IMR-90 (cell line): ENCODE results near the gene GALM. TPM values are rescaled to one million over a fixed set of nuclear protein-coding genes. Genes with fewer than 3 reads are reported as not detected.

Source experiments
- ATAC-seq: fragments of 200-7000 bp; cut with Tn5 transposase; 2 replicates; pipeline ENCODE4 v1.9.1; 2020; ENCODE audit warnings: low read depth, mild to moderate bottlenecking, moderate library complexity
- BruUV-seq: library from RNA; stranded (reverse); fragments of 400-500 nt; replicated peaks from 2 replicates; lab custom pipeline; 2021; lab: Mats Ljungman, UMichigan
- CTCF ChIA-PET: fragments of 300-600 bp; formaldehyde crosslinking; extraction: SDS; loops from one replicate; lab custom pipeline; 2021; ENCODE audit warnings: antibody characterized with exemption; lab: Yijun Ruan, JAX
- POLR2A ChIA-PET: fragments of 300-600 bp; sonication (Branson Sonifier 250); formaldehyde crosslinking; loops from one replicate; lab custom pipeline; 2022; ENCODE audit warnings: antibody characterized with exemption; ENCODE audit not compliant: unreplicated experiment; lab: Charles Lee
- DNase-seq: peaks from one replicate; pipeline ENCODE4 v3.0.0; 2013
- H2AFZ ChIP-seq: replicated peaks from 2 replicates; pipeline ENCODE3; 2013; ENCODE audit warnings: low read length, mild to moderate bottlenecking; ENCODE audit not compliant: poor library complexity
- H2AK5ac ChIP-seq: 2 replicates; pipeline ENCODE4 v1.6.1; 2013; ENCODE audit warnings: low read depth, low read length, inconsistent platforms
- H2AK9ac ChIP-seq: replicated peaks from 2 replicates; pipeline ENCODE3; 2013; ENCODE audit warnings: mild to moderate bottlenecking, low read depth, low read length, moderate library complexity; ENCODE audit not compliant: poor library complexity
- H2BK120ac ChIP-seq: 2 replicates; pipeline ENCODE4 v1.6.1; 2013; ENCODE audit warnings: low read depth, low read length, inconsistent platforms
- H2BK15ac ChIP-seq: 3 replicates; pipeline ENCODE4 v1.6.1; 2013; ENCODE audit warnings: low read depth, low read length, inconsistent platforms
- H2BK20ac ChIP-seq: 2 replicates; pipeline ENCODE4 v1.6.1; 2013; ENCODE audit warnings: low read depth, mild to moderate bottlenecking, inconsistent platforms, low read length, moderate library complexity
- H2BK5ac ChIP-seq: 2 replicates; pipeline ENCODE4 v1.6.1; 2013; ENCODE audit warnings: mild to moderate bottlenecking, low read depth, low read length, inconsistent platforms; ENCODE audit not compliant: poor library complexity, severe bottlenecking
- H3K14ac ChIP-seq: replicated peaks from 2 replicates; pipeline ENCODE4 v1.6.1; 2013; ENCODE audit warnings: low read depth, low read length, inconsistent platforms
- H3K18ac ChIP-seq: 2 replicates; pipeline ENCODE4 v1.6.1; 2013; ENCODE audit warnings: low read depth, low read length, control low read depth
- H3K23ac ChIP-seq: 2 replicates; pipeline ENCODE4 v1.6.1; 2013; ENCODE audit warnings: low read depth, low read length, inconsistent platforms
- H3K27ac ChIP-seq: 2 replicates; pipeline ENCODE4 v1.5.1; 2013; ENCODE audit warnings: mild to moderate bottlenecking, control low read depth, low read length; ENCODE audit not compliant: insufficient read depth
- H3K27me3 ChIP-seq: 2 replicates; pipeline ENCODE4 v1.6.1; 2013; ENCODE audit warnings: low read length; ENCODE audit not compliant: control insufficient read depth, insufficient read depth
- H3K36me3 ChIP-seq: 2 replicates; pipeline ENCODE4 v1.6.1; 2013; ENCODE audit warnings: low read length, mixed read lengths; ENCODE audit not compliant: control insufficient read depth, insufficient read depth
- H3K4ac ChIP-seq: 2 replicates; pipeline ENCODE4 v1.6.1; 2013; ENCODE audit warnings: low read depth, low read length, inconsistent platforms
- H3K4me1 ChIP-seq: 2 replicates; pipeline ENCODE4 v1.6.1; 2013; ENCODE audit warnings: low read length, mixed read lengths; ENCODE audit not compliant: control insufficient read depth, insufficient read depth
- H3K4me2 ChIP-seq: 2 replicates; pipeline ENCODE4 v1.6.1; 2013; ENCODE audit warnings: low read depth, mild to moderate bottlenecking, control low read depth, low read length, moderate library complexity
- H3K4me3 ChIP-seq: 2 replicates; pipeline ENCODE4 v1.5.1; 2013; ENCODE audit warnings: low read depth, mild to moderate bottlenecking, control low read depth, low read length, moderate library complexity; ENCODE audit not compliant: insufficient read depth
- H3K56ac ChIP-seq: 2 replicates; pipeline ENCODE4 v1.6.1; 2013; ENCODE audit warnings: low read length, inconsistent platforms; ENCODE audit not compliant: insufficient read depth; ENCODE audit errors: extremely low read depth
- H3K79me1 ChIP-seq, 2 experiments: 2 replicates each; pipeline ENCODE4 v1.6.1; 2013; ENCODE audit warnings: low read length in 2 of 2, inconsistent platforms in 1 of 2, low read depth in 1 of 2
- H3K9ac ChIP-seq: 2 replicates; pipeline ENCODE4 v1.6.1; 2013; ENCODE audit warnings: low read depth, low read length, control low read depth
- H3K9me1 ChIP-seq: 2 replicates; pipeline ENCODE4 v1.6.1; 2013; ENCODE audit warnings: low read length, inconsistent platforms; ENCODE audit not compliant: insufficient read depth
- H3K9me3 ChIP-seq: 2 replicates; pipeline ENCODE4 v1.6.1; 2013; ENCODE audit warnings: low read length; ENCODE audit not compliant: control insufficient read depth, insufficient read depth
- H4K20me1 ChIP-seq: 2 replicates; pipeline ENCODE4 v1.6.1; 2013; ENCODE audit warnings: low read length, inconsistent platforms; ENCODE audit not compliant: insufficient read depth
- H4K5ac ChIP-seq: 2 replicates; pipeline ENCODE4 v1.6.1; 2013; ENCODE audit warnings: mild to moderate bottlenecking, low read depth, low read length, control low read depth
- H4K8ac ChIP-seq, 2 experiments: 2 replicates each; pipeline ENCODE4 v1.6.1; 2013; ENCODE audit warnings: low read depth in 2 of 2, low read length in 2 of 2, control low read depth in 1 of 2, inconsistent platforms in 1 of 2
- H4K91ac ChIP-seq: 2 replicates; pipeline ENCODE4 v1.6.1; 2013; ENCODE audit warnings: low read depth, low read length, inconsistent platforms; ENCODE audit not compliant: insufficient read depth
- BHLHE40 ChIP-seq: fragments of 150-350 bp; IDR thresholded peaks from 2 replicates; pipeline ENCODE4 v1.6.1; 2016; ENCODE audit warnings: mild to moderate bottlenecking, low read depth, low read length
- CEBPB ChIP-seq: IDR thresholded peaks from 2 replicates; pipeline ENCODE4 v1.6.1; 2012; ENCODE audit warnings: low read depth, low read length, improper control_type of control experiment
- CHD1 ChIP-seq: IDR thresholded peaks from 2 replicates; pipeline ENCODE4 v1.6.1; 2012; ENCODE audit warnings: low read depth, low read length, improper control_type of control experiment
- ELK1 ChIP-seq: fragments of 150-350 bp; IDR thresholded peaks from 2 replicates; pipeline ENCODE4 v1.6.1; 2016; ENCODE audit warnings: low read depth, mild to moderate bottlenecking, low read length, moderate library complexity, borderline replicate concordance
- FOS ChIP-seq: fragments of 150-350 bp; IDR thresholded peaks from 2 replicates; pipeline ENCODE4 v1.6.1; 2016; ENCODE audit warnings: low read depth, low read length
- MAFK ChIP-seq: IDR thresholded peaks from 2 replicates; pipeline ENCODE4 v1.6.1; 2012; ENCODE audit warnings: low read depth, low read length, improper control_type of control experiment
- MAZ ChIP-seq: IDR thresholded peaks from 2 replicates; pipeline ENCODE4 v1.6.1; 2012; ENCODE audit warnings: low read depth, mild to moderate bottlenecking, low read length, improper control_type of control experiment, moderate library complexity, borderline replicate concordance
- NFE2L2 ChIP-seq: fragments of 150-350 bp; IDR thresholded peaks from 2 replicates; pipeline ENCODE4 v1.6.1; 2016; ENCODE audit warnings: low read depth, mild to moderate bottlenecking, low read length
- POLR2A ChIP-seq: IDR thresholded peaks from 2 replicates; pipeline ENCODE4 v1.6.1; 2012; ENCODE audit warnings: mild to moderate bottlenecking, low read depth, low read length
- RAD21 ChIP-seq: IDR thresholded peaks from 2 replicates; pipeline ENCODE4 v1.6.1; 2012; ENCODE audit warnings: low read length, improper control_type of control experiment
- RCOR1 ChIP-seq: IDR thresholded peaks from 2 replicates; pipeline ENCODE4 v1.6.1; 2012; ENCODE audit warnings: mild to moderate bottlenecking, low read length, improper control_type of control experiment; ENCODE audit not compliant: insufficient replicate concordance
- RFX5 ChIP-seq: IDR thresholded peaks from 2 replicates; pipeline ENCODE4 v1.8.0; 2012; ENCODE audit warnings: low read depth, mild to moderate bottlenecking, low read length, moderate library complexity
- SMC3 ChIP-seq: fragments of 150-350 bp; IDR thresholded peaks from 2 replicates; pipeline ENCODE4 v1.6.1; 2016; ENCODE audit warnings: low read depth, mild to moderate bottlenecking, antibody characterized with exemption, low read length, moderate library complexity
- WGBS, 2 experiments: methylation state at CpG; one replicate each; pipeline versions ENCODE4 v1.1.5 to v1.1.7; 2013; ENCODE audit warnings: missing lambda C conversion rate in 2 of 2; ENCODE audit not compliant: insufficient read length in 1 of 2; ENCODE audit errors: extremely low coverage in 2 of 2; 5-methylcytosine and 5-hydroxymethylcytosine counted together
- dilution Hi-C: fragments of 300-500 bp; cut with HindIII; formaldehyde crosslinking; loops from one replicate; pipeline ENCODE4 v1.14.3; 2018; ENCODE audit warnings: low sequenced_read_pairs; ENCODE audit not compliant: unreplicated experiment
- in situ Hi-C: fragments of 300-500 bp; cut with MboI; formaldehyde crosslinking; loops from 3 replicates; pipeline ENCODE4 v1.14.3; 2019; ENCODE audit warnings: low sequenced_read_pairs, inconsistent platforms, mixed read lengths
- intact Hi-C: fragments of 100-400 bp; cut with micrococcal nuclease; formaldehyde crosslinking; loops from 2 replicates; pipeline ENCODE4 v1.10.0; 2022
- polyA plus RNA-seq, 3 experiments: library from polyadenylated mRNA; depleted of rRNA; stranded (reverse); fragments of >200 nt; gene quantifications; 2 replicates each; pipeline ENCODE4 v1.2.3, GENCODE V29; 2012; ENCODE audit warnings: low replicate concordance in 1 of 3
- total RNA-seq: library from RNA; depleted of rRNA; stranded (reverse); fragments of >200 nt; gene quantifications from 2 replicates; pipeline ENCODE4 v1.2.3, GENCODE V29; 2012
- TF ChIP-seq, protein P1 (sequence below): fragments of 150-350 bp; IDR thresholded peaks from 2 replicates; pipeline ENCODE4 v1.6.1; 2017; ENCODE audit warnings: mild to moderate bottlenecking, antibody characterized with exemption, low read length, low read depth
- TF ChIP-seq, protein P2 (sequence below): conservative IDR thresholded peaks from 2 replicates; pipeline ENCODE4 v1.5.1; 2012; ENCODE audit warnings: mild to moderate bottlenecking, low read depth, low read length, improper control_type of control experiment

GALM gene
- total and polyA plus RNA-seq, 2 of the 4 experiments (the other 2 are of a cell fraction): 12.1 to 24.2 TPM

GRCh38 chr2:38652431-38653273 is 13.3 kb upstream of the GALM start:
- Histone ChIP-seq H3K9ac (no peak overlapping the region), H2AK9ac (no peak overlapping the region), H3K9me3 (no peaks in the 10 kb centered on the region), H4K20me1 (no peaks in the 10 kb centered on the region), H2AK5ac (no peak overlapping the region), H3K27ac (no peak overlapping the region), H3K14ac (no peak overlapping the region), H4K5ac (no peak overlapping the region), H3K4me2 (no peak overlapping the region), H2BK15ac (no peak overlapping the region), H3K36me3 (no peaks in the 10 kb centered on the region), H3K27me3 (peaks cover 2% of the 10 kb centered on the region), H3K79me1 (no peaks in the 10 kb centered on the region), H2AFZ (no peak overlapping the region), H3K9me1 (no peaks in the 10 kb centered on the region; the same call in 1 of the 2 replicates), H4K8ac (no peak overlapping the region), H3K4me1 (no peaks in the 10 kb centered on the region; the same call in 1 of the 2 replicates), H3K56ac (no peak overlapping the region), H3K4me3 (no peak overlapping the region), H3K4ac (no peak overlapping the region), H2BK5ac (no peak overlapping the region), H3K18ac (no peak overlapping the region), H2BK120ac (no peak overlapping the region), H4K91ac (no peak overlapping the region), H3K23ac (no peak overlapping the region), H2BK20ac (no peak overlapping the region)
- ChIA-PET POLR2A (no interaction called here), CTCF (no interaction called here)
- WGBS, 2 experiments: no CpG with 5 or more reads among the region's 6 CpGs
- no TSS peak for BruUV-seq
- peak; percentile 53 for ATAC-seq
- in situ Hi-C loops: no loop called here
- no peak for DNase-seq
- intact Hi-C loops: no loop called here
- dilution Hi-C loops: no loop called here
- no peak for TF ChIP-seq SMC3
- no peak for TF ChIP-seq RCOR1
- no peak for TF ChIP-seq NFE2L2
- TF ChIP-seq RFX5: no peak
- TF ChIP-seq, protein P1, sequence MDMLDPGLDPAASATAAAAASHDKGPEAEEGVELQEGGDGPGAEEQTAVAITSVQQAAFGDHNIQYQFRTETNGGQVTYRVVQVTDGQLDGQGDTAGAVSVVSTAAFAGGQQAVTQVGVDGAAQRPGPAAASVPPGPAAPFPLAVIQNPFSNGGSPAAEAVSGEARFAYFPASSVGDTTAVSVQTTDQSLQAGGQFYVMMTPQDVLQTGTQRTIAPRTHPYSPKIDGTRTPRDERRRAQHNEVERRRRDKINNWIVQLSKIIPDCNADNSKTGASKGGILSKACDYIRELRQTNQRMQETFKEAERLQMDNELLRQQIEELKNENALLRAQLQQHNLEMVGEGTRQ: no peak
- TF ChIP-seq MAFK: no peak
- TF ChIP-seq ELK1: no peak
- no peak for TF ChIP-seq MAZ
- no peak for TF ChIP-seq FOS
- TF ChIP-seq, protein P2, sequence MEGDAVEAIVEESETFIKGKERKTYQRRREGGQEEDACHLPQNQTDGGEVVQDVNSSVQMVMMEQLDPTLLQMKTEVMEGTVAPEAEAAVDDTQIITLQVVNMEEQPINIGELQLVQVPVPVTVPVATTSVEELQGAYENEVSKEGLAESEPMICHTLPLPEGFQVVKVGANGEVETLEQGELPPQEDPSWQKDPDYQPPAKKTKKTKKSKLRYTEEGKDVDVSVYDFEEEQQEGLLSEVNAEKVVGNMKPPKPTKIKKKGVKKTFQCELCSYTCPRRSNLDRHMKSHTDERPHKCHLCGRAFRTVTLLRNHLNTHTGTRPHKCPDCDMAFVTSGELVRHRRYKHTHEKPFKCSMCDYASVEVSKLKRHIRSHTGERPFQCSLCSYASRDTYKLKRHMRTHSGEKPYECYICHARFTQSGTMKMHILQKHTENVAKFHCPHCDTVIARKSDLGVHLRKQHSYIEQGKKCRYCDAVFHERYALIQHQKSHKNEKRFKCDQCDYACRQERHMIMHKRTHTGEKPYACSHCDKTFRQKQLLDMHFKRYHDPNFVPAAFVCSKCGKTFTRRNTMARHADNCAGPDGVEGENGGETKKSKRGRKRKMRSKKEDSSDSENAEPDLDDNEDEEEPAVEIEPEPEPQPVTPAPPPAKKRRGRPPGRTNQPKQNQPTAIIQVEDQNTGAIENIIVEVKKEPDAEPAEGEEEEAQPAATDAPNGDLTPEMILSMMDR: no peak
- TF ChIP-seq CEBPB: no peak
- TF ChIP-seq POLR2A: no peak
- no peak for TF ChIP-seq RAD21
- TF ChIP-seq CHD1: no peak
- TF ChIP-seq BHLHE40: no peak
